Measurements from ENCODE around the gene PTPRQ.
A peak's percentile ranks its signal among the peaks of the same experiment; 100 is the strongest.

The PTPRQ gene

GRCh38 chr12:80709811-80710726, 266.0 kb downstream of the PTPRQ start:
- DNase-seq (ENCODE audit: low read depth) = peak; percentile 25
- no peak overlapping the region for H3K4me3 ChIP-seq (ENCODE audit: low read depth, low read length)
- no peak for TF ChIP-seq MAX (IDR thresholded peaks at IDR 0.05; ENCODE audit: low read depth, low read length)
- peak; percentile 74 for TF ChIP-seq CTCF (IDR thresholded peaks at IDR 0.05; ENCODE audit: low read depth, low read length)

GRCh38 chr12:80710727-80711449, 266.9 kb downstream of the PTPRQ start:
- no peak overlapping the region for H3K4me3 ChIP-seq (ENCODE audit: low read depth, low read length)
- DNase-seq (ENCODE audit: low read depth) = no peak
- TF ChIP-seq POLR2A (IDR thresholded peaks at IDR 0.05; ENCODE audit: extremely low read depth, insufficient read length) = no peak
- TF ChIP-seq MYC (IDR thresholded peaks at IDR 0.05; ENCODE audit: low read depth, low read length) = no peak
- TF ChIP-seq CTCF (IDR thresholded peaks at IDR 0.05; ENCODE audit: low read depth, low read length) = no peak
- TF ChIP-seq MAX (IDR thresholded peaks at IDR 0.05; ENCODE audit: low read depth, low read length) = no peak

GRCh38 chr12:80711866-80712265, 267.8 kb downstream of the PTPRQ start:
- H3K4me3 ChIP-seq (ENCODE audit: low read depth, low read length) = no peak overlapping the region
- DNase-seq (ENCODE audit: low read depth) = no peak
- no peak for TF ChIP-seq MYC (IDR thresholded peaks at IDR 0.05; ENCODE audit: low read depth, low read length)
- TF ChIP-seq POLR2A (IDR thresholded peaks at IDR 0.05; ENCODE audit: extremely low read depth, insufficient read length) = no peak
- TF ChIP-seq MAX (IDR thresholded peaks at IDR 0.05; ENCODE audit: low read depth, low read length) = no peak
- no peak for TF ChIP-seq CTCF (IDR thresholded peaks at IDR 0.05; ENCODE audit: low read depth, low read length)

GRCh38 chr12:80712866-80713265, 268.8 kb downstream of the PTPRQ start:
- no peak for DNase-seq (ENCODE audit: low read depth)

GRCh38 chr12:80713419-80713818, 269.4 kb downstream of the PTPRQ start:
- no peak for DNase-seq (ENCODE audit: low read depth)
- no peak overlapping the region for H3K4me3 ChIP-seq (ENCODE audit: low read depth, low read length)
- TF ChIP-seq POLR2A (IDR thresholded peaks at IDR 0.05; ENCODE audit: extremely low read depth, insufficient read length) (no peak), CTCF (IDR thresholded peaks at IDR 0.05; ENCODE audit: low read depth, low read length) (no peak), MYC (IDR thresholded peaks at IDR 0.05; ENCODE audit: low read depth, low read length) (no peak), MAX (IDR thresholded peaks at IDR 0.05; ENCODE audit: low read depth, low read length) (no peak)

More at GRCh38 chr12:80712866-80713265, 268.8 kb downstream of the PTPRQ start:
- no peak for TF ChIP-seq CTCF (IDR thresholded peaks at IDR 0.05; ENCODE audit: low read depth, low read length)
- TF ChIP-seq POLR2A (IDR thresholded peaks at IDR 0.05; ENCODE audit: extremely low read depth, insufficient read length) = no peak
- no peak for TF ChIP-seq MYC (IDR thresholded peaks at IDR 0.05; ENCODE audit: low read depth, low read length)
- no peak for TF ChIP-seq MAX (IDR thresholded peaks at IDR 0.05; ENCODE audit: low read depth, low read length)
- H3K4me3 ChIP-seq (ENCODE audit: low read depth, low read length) = no peak overlapping the region
